OCI-LY7 (cell line): Measurements from ENCODE around the gene CD164L2. TPM values are rescaled to one million over a fixed set of nuclear protein-coding genes. Genes with fewer than 3 reads are reported as not detected.
A peak's percentile ranks its signal among the peaks of the same experiment; 100 is the strongest.

Source experiments
- BruUV-seq: library from RNA; stranded (reverse); fragments of 400-500 nt; replicated peaks from 2 replicates; lab custom pipeline; 2021; lab: Mats Ljungman, UMichigan
- CTCF ChIA-PET: fragments of 300-600 bp; sonication (Branson Sonifier 250); formaldehyde crosslinking; loops from one replicate; lab custom pipeline; 2022; ENCODE audit warnings: antibody characterized with exemption; ENCODE audit not compliant: unreplicated experiment; lab: Charles Lee
- POLR2A ChIA-PET: fragments of 300-600 bp; sonication (Branson Sonifier 250); formaldehyde crosslinking; loops from one replicate; lab custom pipeline; 2022; ENCODE audit warnings: antibody characterized with exemption; lab: Charles Lee
- DNase-seq: peaks from one replicate; pipeline ENCODE4 v3.0.0-alpha.2; 2015; ENCODE audit warnings: low spot score
- H2AFZ ChIP-seq: fragments of 200-600 bp; sonication (generic), shearing (Covaris generic); 2 replicates; pipeline ENCODE4 v1.6.1; 2014; ENCODE audit warnings: mild to moderate bottlenecking, antibody characterized with exemption, low read length, moderate library complexity
- H3K27ac ChIP-seq: fragments of 200-600 bp; sonication (generic); 2 replicates; pipeline ENCODE4 v1.5.1; 2014; ENCODE audit warnings: mixed run types, low read depth, mild to moderate bottlenecking, moderate library complexity, low read length, inconsistent platforms; ENCODE audit not compliant: poor library complexity, severe bottlenecking
- H3K36me3 ChIP-seq: fragments of 200-600 bp; sonication (generic); 2 replicates; pipeline ENCODE4 v1.6.1; 2014; ENCODE audit warnings: mild to moderate bottlenecking, antibody characterized with exemption, low read length, moderate library complexity, mixed read lengths; ENCODE audit not compliant: insufficient read depth
- H3K4me1 ChIP-seq: fragments of 200-600 bp; sonication (generic); 2 replicates; pipeline ENCODE4 v1.5.1; 2014; ENCODE audit warnings: mild to moderate bottlenecking, low read length; ENCODE audit not compliant: insufficient read depth, poor library complexity, severe bottlenecking
- H3K4me2 ChIP-seq: fragments of 200-600 bp; sonication (generic); 2 replicates; pipeline ENCODE4 v1.6.1; 2014; ENCODE audit warnings: mild to moderate bottlenecking, low read length
- H3K4me3 ChIP-seq: fragments of 200-600 bp; sonication (generic); 2 replicates; pipeline ENCODE4 v1.5.1; 2014; ENCODE audit warnings: mild to moderate bottlenecking, low read depth, low read length; ENCODE audit not compliant: poor library complexity, severe bottlenecking
- H3K79me2 ChIP-seq: fragments of 200-600 bp; sonication (generic); 2 replicates; pipeline ENCODE4 v1.6.1; 2016; ENCODE audit warnings: low read depth, mild to moderate bottlenecking, low read length, moderate library complexity, mixed read lengths; ENCODE audit not compliant: insufficient read depth
- H3K9me2 ChIP-seq: fragments of 200-600 bp; sonication (generic); 2 replicates; pipeline ENCODE4 v1.6.1; 2016; ENCODE audit warnings: mild to moderate bottlenecking, low read length, mixed read lengths; ENCODE audit not compliant: insufficient read depth
- H3K9me3 ChIP-seq: fragments of 200-600 bp; sonication (generic); 2 replicates; pipeline ENCODE4 v1.6.1; 2014; ENCODE audit warnings: mild to moderate bottlenecking, mixed run types, low read length, mixed read lengths
- H4K20me1 ChIP-seq: fragments of 200-600 bp; sonication (generic); 2 replicates; pipeline ENCODE4 v1.6.1; 2014; ENCODE audit warnings: mild to moderate bottlenecking, antibody characterized with exemption, low read length, moderate library complexity, mixed read lengths; ENCODE audit not compliant: insufficient read depth
- EZH2phosphoT487 ChIP-seq: fragments of 200-600 bp; sonication (generic); IDR thresholded peaks from 2 replicates; pipeline ENCODE4 v1.6.1; 2018; ENCODE audit warnings: low read depth, borderline replicate concordance, mild to moderate bottlenecking, mixed run types, antibody characterized with exemption, low read length, moderate library complexity, mixed read lengths
- intact Hi-C: fragments of 100-400 bp; cut with micrococcal nuclease; formaldehyde crosslinking; loops from one replicate; pipeline ENCODE4 v1.10.0; 2022; ENCODE audit not compliant: unreplicated experiment
- total RNA-seq, 2 experiments: library from RNA; depleted of rRNA in 1 of 2; stranded (reverse); fragments of >200 nt in 1 of 2; shearing (Covaris generic) in 1 of 2; gene quantifications; 2 replicates each; pipeline ENCODE4 v1.2.3, GENCODE V29; 2014 to 2022
- TF ChIP-seq, protein P1 (sequence below): fragments of 200-600 bp; sonication (generic); conservative IDR thresholded peaks from 2 replicates; pipeline ENCODE4 v1.5.1; 2014; ENCODE audit warnings: mild to moderate bottlenecking, antibody characterized with exemption, low read length, moderate library complexity, mixed read lengths

Gene CD164L2
- total RNA-seq, 2 experiments from 2014 or later = not detected

DNA sequence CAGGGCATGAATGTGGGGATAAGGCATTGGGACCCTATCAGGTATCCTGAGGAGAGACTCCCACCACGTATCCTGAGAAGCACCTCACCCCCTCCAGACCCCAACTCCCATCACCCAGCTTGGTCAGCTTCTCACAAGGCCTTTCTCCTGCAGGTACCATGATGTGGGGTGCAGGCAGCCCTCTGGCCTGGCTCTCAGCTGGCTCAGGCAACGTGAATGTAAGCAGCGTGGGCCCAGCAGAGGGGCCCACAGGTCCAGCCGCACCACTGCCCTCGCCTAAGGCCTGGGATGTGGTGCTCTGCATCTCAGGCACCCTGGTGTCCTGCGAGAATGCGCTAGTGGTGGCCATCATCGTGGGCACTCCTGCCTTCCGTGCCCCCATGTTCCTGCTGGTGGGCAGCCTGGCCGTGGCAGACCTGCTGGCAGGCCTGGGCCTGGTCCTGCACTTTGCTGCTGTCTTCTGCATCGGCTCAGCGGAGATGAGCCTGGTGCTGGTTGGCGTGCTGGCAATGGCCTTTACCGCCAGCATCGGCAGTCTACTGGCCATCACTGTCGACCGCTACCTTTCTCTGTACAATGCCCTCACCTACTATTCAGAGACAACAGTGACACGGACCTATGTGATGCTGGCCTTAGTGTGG lies 10.6 kb upstream of the CD164L2 start:
- no peak overlapping the region for H3K4me2 ChIP-seq
- no peak for DNase-seq
- H3K9me2 ChIP-seq = no peaks in the 10 kb centered on the region
- intact Hi-C loops = loop anchor here (5.0 kb wide), 2 partner anchors 51 to 291 kb away; partner anchors contain the start of gene SYTL1
- no peak overlapping the region for H3K4me3 ChIP-seq
- H3K79me2 ChIP-seq = no peaks in the 10 kb centered on the region
- POLR2A ChIA-PET = no interaction called here
- H4K20me1 ChIP-seq = no peaks in the 10 kb centered on the region
- no peak overlapping the region for H3K27ac ChIP-seq
- H3K4me1 ChIP-seq = peaks cover 13% of the 10 kb centered on the region
- H3K9me3 ChIP-seq = no peaks in the 10 kb centered on the region
- H3K36me3 ChIP-seq = no peaks in the 10 kb centered on the region
- no peak for TF ChIP-seq EZH2phosphoT487
- TF ChIP-seq, protein P1, sequence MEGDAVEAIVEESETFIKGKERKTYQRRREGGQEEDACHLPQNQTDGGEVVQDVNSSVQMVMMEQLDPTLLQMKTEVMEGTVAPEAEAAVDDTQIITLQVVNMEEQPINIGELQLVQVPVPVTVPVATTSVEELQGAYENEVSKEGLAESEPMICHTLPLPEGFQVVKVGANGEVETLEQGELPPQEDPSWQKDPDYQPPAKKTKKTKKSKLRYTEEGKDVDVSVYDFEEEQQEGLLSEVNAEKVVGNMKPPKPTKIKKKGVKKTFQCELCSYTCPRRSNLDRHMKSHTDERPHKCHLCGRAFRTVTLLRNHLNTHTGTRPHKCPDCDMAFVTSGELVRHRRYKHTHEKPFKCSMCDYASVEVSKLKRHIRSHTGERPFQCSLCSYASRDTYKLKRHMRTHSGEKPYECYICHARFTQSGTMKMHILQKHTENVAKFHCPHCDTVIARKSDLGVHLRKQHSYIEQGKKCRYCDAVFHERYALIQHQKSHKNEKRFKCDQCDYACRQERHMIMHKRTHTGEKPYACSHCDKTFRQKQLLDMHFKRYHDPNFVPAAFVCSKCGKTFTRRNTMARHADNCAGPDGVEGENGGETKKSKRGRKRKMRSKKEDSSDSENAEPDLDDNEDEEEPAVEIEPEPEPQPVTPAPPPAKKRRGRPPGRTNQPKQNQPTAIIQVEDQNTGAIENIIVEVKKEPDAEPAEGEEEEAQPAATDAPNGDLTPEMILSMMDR = no peak
- CTCF ChIA-PET = interaction anchor here (1.0 kb wide), 1 partner anchor 62 kb away, joined by 3 read pairs; no protein-coding TSS in a partner anchor
- no peak overlapping the region for H2AFZ ChIP-seq
- BruUV-seq = no TSS peak

DNA sequence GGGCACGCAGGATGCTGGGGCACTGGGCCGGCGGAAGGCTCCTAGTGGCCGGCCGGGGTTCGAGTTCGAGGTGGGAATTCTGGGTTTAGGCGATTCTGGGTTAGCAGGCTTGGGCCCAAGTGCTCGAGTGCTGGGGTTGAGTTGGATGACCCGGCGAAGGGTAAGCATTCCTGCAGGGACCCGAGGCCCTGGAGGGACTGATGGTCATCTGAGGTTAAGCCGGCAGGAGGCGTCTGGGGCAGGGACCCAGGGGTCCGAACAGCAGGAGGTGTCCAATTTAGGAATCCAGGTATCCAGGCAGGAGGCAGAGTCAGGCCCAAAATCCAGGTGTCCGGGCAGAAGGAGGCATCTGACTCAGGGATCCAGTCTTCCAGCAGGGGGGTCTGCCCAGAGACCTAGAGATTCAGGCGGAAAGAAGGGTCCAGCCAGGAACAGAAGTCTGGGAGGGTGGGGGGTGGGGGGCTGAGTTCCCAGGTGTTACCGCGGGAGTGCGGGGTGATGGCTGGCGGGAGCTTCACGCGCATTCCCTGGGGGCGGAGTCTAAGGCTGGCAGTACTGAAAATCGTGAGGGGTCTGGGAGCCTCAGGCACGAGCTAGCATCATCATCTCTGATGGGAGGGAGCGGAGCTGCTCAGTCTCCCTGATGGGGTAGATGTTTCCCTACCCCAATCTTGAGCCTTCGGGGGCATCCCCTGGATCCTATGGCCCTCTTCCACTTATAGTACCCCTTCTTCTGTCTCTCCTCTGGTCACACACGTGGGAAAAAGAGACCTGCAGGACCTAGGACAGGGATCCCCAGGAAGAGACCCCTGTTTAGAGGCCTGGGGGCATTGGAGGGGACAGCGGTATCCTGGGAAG lies 9.9 kb upstream of the CD164L2 start:
- no TSS peak for BruUV-seq

More for the DNA sequence above, 9.9 kb upstream of the CD164L2 start:
- Histone ChIP-seq H3K9me3 (no peaks in the 10 kb centered on the region), H3K79me2 (no peaks in the 10 kb centered on the region), H3K4me3 (peak overlapping the region; percentile 75), H3K4me1 (peaks cover 13% of the 10 kb centered on the region), H2AFZ (peak overlapping the region; percentile 90), H3K27ac (no peak overlapping the region), H3K36me3 (no peaks in the 10 kb centered on the region), H3K4me2 (peak overlapping the region; percentile 87), H3K9me2 (no peaks in the 10 kb centered on the region), H4K20me1 (no peaks in the 10 kb centered on the region)
- ChIA-PET POLR2A (no interaction called here), CTCF (interaction anchor here (1.0 kb wide), 1 partner anchor 61 kb away, joined by 3 read pairs; no protein-coding TSS in a partner anchor)
- no peak for DNase-seq
- TF ChIP-seq, protein P1 = peak; percentile 50; the same call in 1 of the 2 replicates
- no peak for TF ChIP-seq EZH2phosphoT487
- intact Hi-C loops = loop anchor here (1.0 to 5.0 kb wide), 3 partner anchors 51 to 291 kb away; partner anchors contain the start of gene SYTL1
